Islet of Langerhans (tissue), 1 donor: Measurements from ENCODE around the gene ANO2.
"Not testable (repeated sequence)": the region's sequence is repeated elsewhere in the genome, so short reads cannot be mapped to it uniquely, and the experiment has no call there.

Source experiments
- FAIRE-seq: peaks from one replicate; lab custom pipeline; 2011; peaks lifted over from hg19 to GRCh38; lab: Jason Lieb, UNC

ANO2 gene

GRCh38 chr12:5720381-5721005, 224.6 kb downstream of the ANO2 start:
- no peak for FAIRE-seq

DNA sequence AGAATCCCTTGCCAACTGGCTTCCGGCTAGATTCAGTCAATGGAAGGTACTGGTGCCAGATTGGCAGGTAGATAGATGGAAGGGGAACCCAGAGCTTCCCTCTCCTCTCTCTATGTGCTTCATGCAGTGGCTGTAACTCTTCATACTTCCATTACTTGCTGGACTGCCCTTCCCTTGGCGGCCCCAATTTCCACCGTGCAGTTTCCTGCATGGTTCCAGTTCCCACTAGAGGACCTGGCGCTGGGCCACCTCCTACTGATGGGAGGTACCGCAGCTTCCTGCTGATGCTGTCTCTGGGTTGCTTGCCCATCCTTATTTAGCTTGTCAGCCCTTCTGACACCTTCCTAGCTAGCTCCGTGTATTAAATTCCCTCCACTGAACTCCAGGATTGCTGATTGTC, 226.4 kb downstream of the ANO2 start:
- FAIRE-seq = no peak

DNA sequence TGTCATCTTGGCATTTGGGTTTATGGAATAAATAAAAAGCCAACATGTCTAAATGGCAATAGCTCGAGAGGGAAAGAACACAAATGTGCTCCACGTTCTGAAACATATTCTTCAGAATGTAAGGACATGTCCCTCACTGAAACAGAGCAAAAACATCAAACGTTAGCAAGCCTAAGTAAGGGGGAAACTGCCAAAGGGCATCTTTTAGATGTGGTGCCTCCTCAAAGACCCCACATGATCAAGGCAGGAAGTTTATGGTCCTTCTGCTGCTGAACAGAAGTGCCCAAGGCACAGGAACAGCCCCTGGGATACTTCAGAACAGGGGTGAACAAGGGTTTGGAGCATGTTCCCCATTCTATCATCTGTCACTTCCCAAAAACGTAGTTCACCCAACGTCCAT, 227.0 kb downstream of the ANO2 start:
- no peak for FAIRE-seq

DNA sequence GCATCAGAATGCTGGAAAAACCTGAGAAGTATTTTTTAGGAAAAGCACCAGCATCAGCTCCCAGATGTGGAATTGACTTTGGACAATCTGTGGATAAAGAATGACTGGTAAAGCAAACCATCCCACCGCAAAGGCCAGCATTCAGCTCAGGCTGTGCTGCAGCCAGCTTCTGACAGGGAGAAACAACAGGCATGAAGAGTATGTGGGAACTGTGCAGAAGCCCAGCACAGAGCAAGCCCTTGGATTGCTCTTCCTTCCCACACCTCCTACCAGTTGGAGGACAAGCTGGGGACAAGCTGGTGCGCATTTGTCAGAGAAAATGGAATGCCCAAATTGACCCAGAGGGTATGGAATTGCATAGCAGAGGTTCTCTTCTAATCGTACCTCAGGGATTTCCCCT, 228.1 kb downstream of the ANO2 start:
- no peak for FAIRE-seq

- FAIRE-seq = no peak
These were observed 228.9 kb downstream of the ANO2 start for GRCh38 chr12:5716201-5716600.

- no peak for FAIRE-seq
These were observed 230.0 kb downstream of the ANO2 start for GRCh38 chr12:5715021-5715420.

GRCh38 chr12:5713599-5714081, 231.4 kb downstream of the ANO2 start:
- no peak for FAIRE-seq

DNA sequence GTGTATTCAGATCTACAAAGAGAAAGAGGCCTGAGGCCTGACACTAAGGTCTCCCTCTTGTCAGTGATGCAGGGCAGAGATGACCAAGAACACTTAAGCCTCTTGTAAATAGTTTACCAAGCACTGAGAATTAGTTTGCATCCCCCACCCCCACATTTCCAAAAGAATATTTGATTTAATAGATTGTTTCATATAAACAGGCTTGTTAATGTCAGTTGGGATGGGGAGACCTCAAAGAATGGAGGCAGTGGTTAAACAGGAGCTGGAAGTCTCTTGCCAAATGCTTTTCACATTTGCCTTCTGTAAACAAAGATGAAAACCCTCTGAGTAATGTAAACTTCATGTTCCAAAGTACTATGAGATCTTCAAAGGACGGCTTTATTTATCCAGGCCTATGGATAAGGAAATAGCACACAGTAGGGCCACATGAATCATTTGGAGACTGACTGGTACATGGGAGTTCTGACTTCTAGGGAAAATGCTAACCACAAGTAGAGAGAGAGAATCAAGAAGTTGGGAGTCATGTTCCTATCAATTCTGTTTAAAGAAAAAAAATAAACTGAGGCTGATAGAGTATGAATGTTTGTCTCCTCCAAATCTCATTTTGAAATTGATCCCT, 234.7 kb downstream of the ANO2 start:
- no peak for FAIRE-seq

- FAIRE-seq = no peak
These were observed 236.7 kb downstream of the ANO2 start for GRCh38 chr12:5708371-5708770.

DNA sequence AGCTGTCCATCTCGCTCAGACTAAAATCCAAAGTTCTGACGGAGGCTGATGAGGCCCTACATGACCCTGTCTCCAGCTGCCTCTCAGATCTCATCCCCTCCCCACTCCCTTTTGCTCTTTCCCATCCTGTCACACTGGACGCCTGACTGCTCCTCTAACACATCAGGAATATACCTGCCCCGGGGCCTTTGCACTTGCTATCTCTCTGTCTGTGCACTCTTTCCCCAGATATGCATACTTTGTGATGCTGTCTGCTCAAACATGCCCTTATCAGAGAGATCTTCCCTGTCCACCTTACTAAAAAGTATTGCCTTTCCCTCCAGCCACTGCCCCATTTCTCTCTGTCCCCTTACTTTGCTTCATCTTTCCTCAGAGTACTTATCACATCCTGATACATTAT, 238.8 kb downstream of the ANO2 start:
- FAIRE-seq = no peak

- no peak for FAIRE-seq
These were observed 239.3 kb downstream of the ANO2 start for GRCh38 chr12:5705791-5706190.

GRCh38 chr12:5694759-5695409, 250.2 kb downstream of the ANO2 start:
- no peak for FAIRE-seq

GRCh38 chr12:5692850-5693249, 252.2 kb downstream of the ANO2 start:
- no peak for FAIRE-seq

DNA sequence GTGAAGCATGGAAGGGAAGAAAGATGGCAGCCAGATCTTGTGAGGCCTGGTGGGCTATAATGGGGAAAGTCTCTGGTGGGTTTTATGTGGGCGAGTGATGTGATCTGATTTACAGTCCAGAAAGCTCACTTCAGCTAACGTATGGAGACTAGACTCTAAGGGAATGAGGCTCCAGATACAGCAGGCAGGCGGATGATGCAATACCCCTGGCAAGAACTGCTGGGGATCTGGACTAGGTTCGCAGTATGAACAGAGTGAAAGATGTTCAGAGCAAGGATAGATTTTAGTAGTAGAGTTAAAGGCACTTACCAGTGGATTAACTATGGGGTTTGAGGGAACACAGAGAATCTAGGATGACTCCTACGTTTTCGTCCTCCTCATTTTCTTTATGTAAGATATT, 253.1 kb downstream of the ANO2 start:
- no peak for FAIRE-seq

DNA sequence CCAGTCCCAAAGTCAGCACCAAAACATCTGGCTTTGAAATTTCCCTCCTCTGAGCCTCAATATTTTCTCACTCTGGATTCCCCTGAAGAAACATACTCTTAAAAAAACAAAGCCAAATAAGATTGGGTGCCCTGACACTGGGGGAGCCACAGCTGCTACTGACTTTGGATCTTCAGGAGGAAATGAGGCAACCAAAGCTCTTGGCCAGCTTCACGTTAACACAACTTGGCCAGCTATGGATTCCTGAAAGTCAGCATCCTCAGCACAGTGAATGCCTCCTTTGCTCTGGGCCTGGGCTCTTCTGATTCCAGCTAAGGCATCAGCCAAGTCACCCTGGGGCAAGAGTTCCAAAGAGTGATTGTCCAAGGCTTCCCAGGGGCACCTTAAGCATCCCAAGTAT, 254.8 kb downstream of the ANO2 start:
- FAIRE-seq = no peak

DNA sequence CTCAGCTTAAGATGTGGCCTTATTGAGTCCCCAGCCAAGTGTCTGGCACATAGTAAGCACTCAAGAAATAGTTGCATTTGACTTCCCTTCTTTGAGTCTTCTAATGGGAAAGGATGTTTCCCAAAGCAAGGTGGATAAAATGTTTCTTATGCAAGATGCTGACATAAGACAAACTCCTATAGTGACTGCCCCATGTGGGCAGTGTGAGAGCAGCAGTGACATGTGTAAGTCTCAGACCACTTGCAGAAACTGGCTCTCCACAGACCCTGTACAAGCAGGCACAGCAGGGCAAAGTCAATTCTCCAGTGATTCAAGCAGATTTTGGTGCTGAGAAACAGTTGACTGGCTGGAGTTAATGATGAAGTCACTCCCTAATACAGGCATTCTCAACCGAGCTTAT, 255.3 kb downstream of the ANO2 start:
- FAIRE-seq = no peak

GRCh38 chr12:5688226-5688625, 256.8 kb downstream of the ANO2 start:
- no peak for FAIRE-seq

DNA sequence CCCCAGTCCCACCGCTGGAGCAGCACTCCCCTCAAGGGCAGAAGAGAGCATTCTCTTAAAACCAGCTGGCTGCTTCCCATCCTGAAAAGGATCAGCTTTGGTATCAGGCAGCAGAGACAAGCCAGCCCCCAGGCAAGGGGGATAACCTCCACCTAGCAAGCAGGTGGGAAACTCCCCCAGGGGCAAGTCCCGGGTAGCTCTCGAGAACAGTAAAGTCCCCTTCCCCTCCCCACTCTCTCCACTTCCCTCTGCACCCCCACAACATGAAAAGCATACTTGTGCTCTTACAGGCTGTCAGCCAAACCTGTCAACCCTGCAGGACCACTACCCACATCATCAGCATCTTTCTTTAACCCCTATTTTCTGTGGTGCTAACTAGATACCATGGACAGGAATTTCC, 259.1 kb downstream of the ANO2 start:
- no peak for FAIRE-seq

DNA sequence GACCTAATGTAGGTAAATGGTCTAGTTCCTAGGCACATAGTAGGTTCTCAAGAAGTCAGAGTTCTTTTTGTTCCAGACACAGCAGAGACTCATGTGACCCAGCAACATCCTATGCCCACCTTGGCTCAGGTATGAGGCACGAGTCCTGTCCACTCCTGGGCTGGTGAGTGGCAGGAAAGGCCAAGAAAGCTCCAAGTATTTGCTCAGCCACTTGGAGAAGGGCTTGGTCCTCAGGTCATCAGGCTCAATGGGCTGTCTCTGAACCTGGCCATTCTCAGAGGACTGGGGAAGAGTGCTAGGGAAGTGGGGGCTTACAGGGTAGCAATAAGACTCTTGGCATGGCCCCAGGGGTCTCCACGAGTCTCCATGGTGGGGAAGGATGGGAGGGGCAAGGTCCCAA, 260.1 kb downstream of the ANO2 start:
- FAIRE-seq = no peak

DNA sequence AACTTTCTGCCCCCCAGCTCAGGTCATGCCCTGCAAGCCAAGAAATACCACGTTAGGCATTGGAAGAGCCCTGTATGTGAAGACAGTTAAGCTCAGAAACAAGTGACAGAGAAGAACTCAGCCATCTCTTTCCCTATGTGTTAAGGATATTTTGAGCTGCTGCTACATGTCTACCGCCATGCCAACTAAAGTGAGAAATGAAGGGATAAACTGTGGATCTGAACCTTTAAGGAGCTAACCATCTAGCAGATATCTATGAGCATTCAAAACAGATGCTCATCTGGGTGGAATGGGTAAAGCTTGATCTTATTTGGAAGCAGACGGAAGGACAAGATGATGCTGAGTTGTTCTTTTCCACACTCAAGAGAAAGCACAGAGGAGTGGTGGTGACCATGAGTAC, 262.5 kb downstream of the ANO2 start:
- FAIRE-seq = no peak

DNA sequence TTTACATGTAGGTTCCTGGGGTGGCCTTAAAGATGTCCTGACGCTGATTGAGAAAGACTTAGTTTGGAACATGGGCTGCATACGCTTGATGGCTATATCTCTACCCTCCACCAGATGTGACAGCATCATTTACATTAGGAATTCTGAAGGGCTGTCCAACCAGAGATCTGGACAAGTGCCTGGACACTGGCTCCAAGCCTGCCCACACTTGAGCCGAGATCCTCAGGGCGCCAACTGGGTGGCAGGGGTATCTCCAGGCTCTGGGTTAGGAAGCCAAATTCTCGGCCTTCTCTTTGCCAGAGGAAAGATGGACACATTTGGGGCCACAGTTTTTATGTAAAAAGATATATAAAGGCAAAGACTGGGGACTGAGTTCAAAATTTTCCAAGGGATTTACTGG, 266.9 kb downstream of the ANO2 start:
- no peak for FAIRE-seq

- FAIRE-seq = not testable (repeated sequence)
These were observed 275.4 kb downstream of the ANO2 start for GRCh38 chr12:5669624-5670023.

GRCh38 chr12:5665615-5666014, 279.4 kb downstream of the ANO2 start:
- no peak for FAIRE-seq

- FAIRE-seq = no peak
These were observed 283.2 kb downstream of the ANO2 start for GRCh38 chr12:5661811-5662210.
